Measurements from ENCODE around the gene PPP1R3G. TPM values are rescaled to one million over a fixed set of nuclear protein-coding genes. Genes with fewer than 3 reads are reported as not detected.

The PPP1R3G gene
- total RNA-seq, 1 experiment from 2014 or later, result not detected

DNA sequence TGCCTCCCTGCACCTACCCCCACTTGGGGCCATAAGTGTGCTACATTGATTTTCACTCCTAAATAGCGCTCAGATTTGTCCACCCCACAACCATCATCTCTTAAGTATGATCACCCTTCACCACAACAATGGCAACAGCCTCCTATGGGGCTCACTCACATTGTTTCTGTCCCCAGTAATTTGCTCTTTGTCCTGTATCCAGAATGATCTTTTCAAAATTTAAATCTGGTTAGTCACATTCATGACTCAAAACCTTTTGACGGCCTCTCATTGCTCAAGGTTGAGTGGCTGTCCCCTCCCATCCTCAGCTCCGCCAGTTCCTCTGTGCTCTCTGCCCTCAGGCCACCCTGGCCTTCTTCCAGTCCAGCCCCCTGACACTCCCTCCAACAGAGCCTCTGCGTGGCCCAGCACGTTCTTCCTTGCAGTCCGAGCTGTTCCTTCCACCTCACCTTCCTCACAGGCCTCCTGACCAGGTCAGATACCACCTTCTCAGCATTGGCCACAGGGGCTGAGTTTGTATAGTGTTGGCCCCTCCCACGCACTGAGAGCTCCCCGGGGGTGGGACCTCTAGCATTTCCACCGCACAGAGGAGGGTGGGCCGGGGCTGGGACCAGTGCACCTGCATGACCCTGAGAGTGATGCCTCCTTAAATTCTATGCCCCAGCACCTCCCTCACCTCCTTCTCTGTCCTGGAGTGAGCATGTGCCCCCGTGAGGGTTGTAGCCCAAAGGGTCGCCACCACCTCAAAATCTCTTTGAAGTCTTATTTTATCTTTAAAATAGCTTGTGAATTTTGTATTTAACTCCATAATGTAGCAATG is 2.4 kb upstream of the PPP1R3G start:
- Histone ChIP-seq H3K27ac (ENCODE audit: insufficient read length, low read depth, low read length) (no peak overlapping the region), H3K79me1 (ENCODE audit: insufficient read depth, low read depth, low read length, poor library complexity, severe bottlenecking) (no peaks in the 10 kb centered on the region), H2BK15ac (ENCODE audit: low read depth, low read length) (no peak overlapping the region), H4K91ac (ENCODE audit: insufficient read length, low read depth, low read length) (no peak overlapping the region), H3T11ph (ENCODE audit: low read length) (no peak overlapping the region), H2BK120ac (ENCODE audit: low read depth, low read length, poor library complexity, severe bottlenecking) (no peak overlapping the region), H2BK5ac (ENCODE audit: insufficient read length, low read length) (no peak overlapping the region), H2AFZ (ENCODE audit: low read length) (no peak overlapping the region), H4K8ac (replicated peaks; ENCODE audit: insufficient read length, low read depth, low read length) (no peak overlapping the region), H3K9ac (ENCODE audit: extremely low read depth, insufficient read length, low read length) (no peak overlapping the region), H4K5ac (ENCODE audit: insufficient read length, low read depth, low read length) (no peak overlapping the region), H2AK5ac (ENCODE audit: insufficient read length, low read length) (no peak overlapping the region), H2BK12ac (ENCODE audit: insufficient read length, low read depth, low read length) (no peak overlapping the region), H3K18ac (ENCODE audit: insufficient read length, low read depth, low read length) (no peak overlapping the region), H3K14ac (ENCODE audit: insufficient read depth, low read length) (no peak overlapping the region), H3K23me2 (ENCODE audit: insufficient read length, low read depth, low read length, poor library complexity, severe bottlenecking) (peaks cover 23% of the 10 kb centered on the region), H3K56ac (ENCODE audit: insufficient read length, low read depth, low read length) (no peak overlapping the region), H3K9me3 (ENCODE audit: control insufficient read depth, low read depth, low read length) (no peaks in the 10 kb centered on the region), H2BK20ac (ENCODE audit: low read depth, low read length, poor library complexity, severe bottlenecking) (no peak overlapping the region), H3K4ac (ENCODE audit: low read depth, low read length) (no peak overlapping the region), H3K4me1 (ENCODE audit: insufficient read depth, low read length) (no peaks in the 10 kb centered on the region), H3K27me3 (ENCODE audit: insufficient read depth, low read length) (peaks cover 29% of the 10 kb centered on the region; the same call in 1 of the 2 replicates), H3K79me2 (ENCODE audit: insufficient read depth, low read length) (no peaks in the 10 kb centered on the region), H4K20me1 (ENCODE audit: control insufficient read depth, insufficient read depth, insufficient read length) (no peaks in the 10 kb centered on the region), H3K23ac (ENCODE audit: insufficient read length, low read depth, low read length) (no peak overlapping the region), H3K4me2 (ENCODE audit: insufficient read depth, insufficient read length, low read length) (no peak overlapping the region)
- no CpG with 5 or more reads among the region's 12 CpGs for WGBS (ENCODE audit: extremely low coverage, insufficient read length, low lambda C conversion rate)
- Mint-ChIP-seq H3K27me3 (ENCODE audit: low read depth) (peaks cover 73% of the 10 kb centered on the region), H3K27ac (no peak overlapping the region; a peak in 1 of 7 replicates), H3K4me3 (no peak overlapping the region), H3K4me1 (peaks cover 12 to 14% of the 10 kb centered on the region in 2 experiments), H3K36me3 (ENCODE audit: insufficient read depth in 1 of 3, low read depth in 3 of 3) (peaks cover 0 to 9% (median 0%) of the 10 kb centered on the region in 3 experiments; a peak in 3 of 7 replicates), H3K9me3 (peaks cover 11 to 13% of the 10 kb centered on the region in 2 experiments)
- DNase-seq, result no peak
- TF ChIP-seq, protein P1, sequence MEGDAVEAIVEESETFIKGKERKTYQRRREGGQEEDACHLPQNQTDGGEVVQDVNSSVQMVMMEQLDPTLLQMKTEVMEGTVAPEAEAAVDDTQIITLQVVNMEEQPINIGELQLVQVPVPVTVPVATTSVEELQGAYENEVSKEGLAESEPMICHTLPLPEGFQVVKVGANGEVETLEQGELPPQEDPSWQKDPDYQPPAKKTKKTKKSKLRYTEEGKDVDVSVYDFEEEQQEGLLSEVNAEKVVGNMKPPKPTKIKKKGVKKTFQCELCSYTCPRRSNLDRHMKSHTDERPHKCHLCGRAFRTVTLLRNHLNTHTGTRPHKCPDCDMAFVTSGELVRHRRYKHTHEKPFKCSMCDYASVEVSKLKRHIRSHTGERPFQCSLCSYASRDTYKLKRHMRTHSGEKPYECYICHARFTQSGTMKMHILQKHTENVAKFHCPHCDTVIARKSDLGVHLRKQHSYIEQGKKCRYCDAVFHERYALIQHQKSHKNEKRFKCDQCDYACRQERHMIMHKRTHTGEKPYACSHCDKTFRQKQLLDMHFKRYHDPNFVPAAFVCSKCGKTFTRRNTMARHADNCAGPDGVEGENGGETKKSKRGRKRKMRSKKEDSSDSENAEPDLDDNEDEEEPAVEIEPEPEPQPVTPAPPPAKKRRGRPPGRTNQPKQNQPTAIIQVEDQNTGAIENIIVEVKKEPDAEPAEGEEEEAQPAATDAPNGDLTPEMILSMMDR (conservative IDR thresholded peaks at IDR 0.05), result no peak
